Sigmoid colon (tissue), 7 donors: Measurements from ENCODE around the gene LRCH1. TPM values are rescaled to one million over a fixed set of nuclear protein-coding genes. Genes with fewer than 3 reads are reported as not detected.

ENCODE experiments used
- DNase-seq: peaks from one replicate; pipeline ENCODE4 v3.0.0-alpha.2; 2019
- H3K27ac ChIP-seq, 4 donors: fragments of 200-600 bp; sonication (generic); one replicate each; pipeline ENCODE4 v1.5.1; 2016 to 2019; ENCODE audit warnings: mild to moderate bottlenecking in 1 of 4
- H3K27me3 ChIP-seq, 3 donors: fragments of 200-600 bp; sonication (generic); one replicate each; pipeline ENCODE4 v1.5.1; 2019; ENCODE audit warnings: mild to moderate bottlenecking in 1 of 3
- H3K36me3 ChIP-seq, 4 donors: fragments of 200-600 bp; sonication (generic); one replicate each; pipeline ENCODE4 v1.5.1; 2016 to 2019
- H3K4me1 ChIP-seq, 4 donors: fragments of 200-600 bp; sonication (generic); one replicate each; pipeline ENCODE4 v1.5.1; 2017 to 2019
- H3K4me3 ChIP-seq, 4 donors: fragments of 200-600 bp; sonication (generic); one replicate each; pipeline ENCODE4 v1.5.1; 2017 to 2019; ENCODE audit warnings: mild to moderate bottlenecking in 2 of 4, moderate library complexity in 1 of 4
- H3K9me3 ChIP-seq, 4 donors: fragments of 200-600 bp in 3 of 4; sonication (generic) in 3 of 4; one replicate each; pipeline versions ENCODE4 v1.5.1 to v1.6.1; 2013 to 2019
- EP300 ChIP-seq, 4 donors: sonication (generic); formaldehyde crosslinking; IDR thresholded peaks; one replicate each; pipeline ENCODE4 v1.6.1; 2017; ENCODE audit warnings: antibody characterized with exemption in 4 of 4
- POLR2A ChIP-seq, 2 donors: fragments of 450-650 bp; IDR thresholded peaks; one replicate each; pipeline ENCODE4 v1.6.1; 2016; ENCODE audit warnings: antibody characterized with exemption in 2 of 2, mild to moderate bottlenecking in 2 of 2, moderate library complexity in 2 of 2
- POLR2AphosphoS5 ChIP-seq, 4 donors: sonication (generic); formaldehyde crosslinking; IDR thresholded peaks; one replicate each; pipeline ENCODE4 v1.6.1; 2017; ENCODE audit warnings: antibody characterized with exemption in 4 of 4
- WGBS, 2 donors: extraction: QIAGEN DNeasy Blood & Tissue Kit; methylation state at CpG; one replicate each; pipeline ENCODE4 v1.1.7; 2013; 5-methylcytosine and 5-hydroxymethylcytosine counted together
- intact Hi-C: fragments of 100-400 bp; cut with DNase I; formaldehyde crosslinking; loops from one replicate; pipeline ENCODE4 v1.15.1; 2023
- polyA plus RNA-seq, 3 donors: library from polyadenylated mRNA; stranded (reverse); fragments of 200-250 nt; gene quantifications; one replicate each; pipeline ENCODE4 v1.2.3, GENCODE V29; 2013
- total RNA-seq, 4 donors: library from RNA; depleted of rRNA; stranded (reverse); fragments of >200 nt; gene quantifications; one replicate each; pipeline ENCODE4 v1.1.0, GENCODE V29; 2016
- TF ChIP-seq, protein P1 (sequence below), 4 experiments: fragments of 450-650 bp in 3 of 4; fragments of 200-600 bp in 1 of 4; IDR thresholded peaks; one replicate each; pipeline ENCODE4 v1.5.1; 2016 to 2019; ENCODE audit warnings: antibody characterized with exemption in 4 of 4, mild to moderate bottlenecking in 3 of 4, moderate library complexity in 2 of 4
- donor health status: healthy with polysubstance abuse.
- donor health status: Bipolar disorder and iron deficiency.
- donor health status: healthy.

The LRCH1 gene
- total and polyA plus RNA-seq, 7 donors: 4.2 to 54.0 (median 32.4) TPM

DNA sequence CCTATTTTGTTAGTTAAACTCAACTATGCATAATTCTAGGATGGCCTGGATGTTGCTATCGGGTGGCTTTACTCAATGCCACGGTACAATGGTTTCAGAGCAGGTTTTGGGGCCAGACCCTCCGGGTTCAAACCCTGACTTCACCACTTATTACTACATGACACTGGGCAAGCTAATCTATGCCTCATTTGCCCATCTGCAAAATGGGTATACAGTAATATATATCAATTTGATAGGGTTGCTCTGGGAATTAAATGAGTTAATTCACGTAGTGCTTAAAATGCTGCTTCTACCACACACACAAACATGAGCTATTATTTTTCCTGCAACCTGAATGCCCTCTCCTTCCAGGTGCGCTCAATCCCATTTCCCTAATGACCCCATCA lies 243.2 kb downstream of the LRCH1 start:
- Histone ChIP-seq H3K27me3 (no peaks in the 10 kb centered on the region), H3K27ac (peak overlapping the region; percentile 87 to 94 (median 91)), H3K36me3 (peaks cover 0 to 11% (median 4%) of the 10 kb centered on the region in 4 donors), H3K4me3 (peak overlapping the region; percentile 68 to 83 (median 76)), H3K9me3 (no peaks in the 10 kb centered on the region), H3K4me1 (peaks cover 0 to 43% (median 37%) of the 10 kb centered on the region in 4 donors)
- no peak for DNase-seq
- intact Hi-C loops: loop anchor here (2.0 kb wide), 1 partner anchor 243 kb away; the partner anchor contains the start of gene LRCH1
- 63 to 70% methylated on average over 5 of the region's 5 CpGs for WGBS, 2 donors
- TF ChIP-seq EP300 (IDR thresholded peaks at IDR 0.05): no peak
- TF ChIP-seq, protein P1, sequence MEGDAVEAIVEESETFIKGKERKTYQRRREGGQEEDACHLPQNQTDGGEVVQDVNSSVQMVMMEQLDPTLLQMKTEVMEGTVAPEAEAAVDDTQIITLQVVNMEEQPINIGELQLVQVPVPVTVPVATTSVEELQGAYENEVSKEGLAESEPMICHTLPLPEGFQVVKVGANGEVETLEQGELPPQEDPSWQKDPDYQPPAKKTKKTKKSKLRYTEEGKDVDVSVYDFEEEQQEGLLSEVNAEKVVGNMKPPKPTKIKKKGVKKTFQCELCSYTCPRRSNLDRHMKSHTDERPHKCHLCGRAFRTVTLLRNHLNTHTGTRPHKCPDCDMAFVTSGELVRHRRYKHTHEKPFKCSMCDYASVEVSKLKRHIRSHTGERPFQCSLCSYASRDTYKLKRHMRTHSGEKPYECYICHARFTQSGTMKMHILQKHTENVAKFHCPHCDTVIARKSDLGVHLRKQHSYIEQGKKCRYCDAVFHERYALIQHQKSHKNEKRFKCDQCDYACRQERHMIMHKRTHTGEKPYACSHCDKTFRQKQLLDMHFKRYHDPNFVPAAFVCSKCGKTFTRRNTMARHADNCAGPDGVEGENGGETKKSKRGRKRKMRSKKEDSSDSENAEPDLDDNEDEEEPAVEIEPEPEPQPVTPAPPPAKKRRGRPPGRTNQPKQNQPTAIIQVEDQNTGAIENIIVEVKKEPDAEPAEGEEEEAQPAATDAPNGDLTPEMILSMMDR (IDR thresholded peaks at IDR 0.05): no peak
- no peak for TF ChIP-seq POLR2AphosphoS5 (IDR thresholded peaks at IDR 0.05)
- TF ChIP-seq POLR2A (IDR thresholded peaks at IDR 0.05): no peak

DNA sequence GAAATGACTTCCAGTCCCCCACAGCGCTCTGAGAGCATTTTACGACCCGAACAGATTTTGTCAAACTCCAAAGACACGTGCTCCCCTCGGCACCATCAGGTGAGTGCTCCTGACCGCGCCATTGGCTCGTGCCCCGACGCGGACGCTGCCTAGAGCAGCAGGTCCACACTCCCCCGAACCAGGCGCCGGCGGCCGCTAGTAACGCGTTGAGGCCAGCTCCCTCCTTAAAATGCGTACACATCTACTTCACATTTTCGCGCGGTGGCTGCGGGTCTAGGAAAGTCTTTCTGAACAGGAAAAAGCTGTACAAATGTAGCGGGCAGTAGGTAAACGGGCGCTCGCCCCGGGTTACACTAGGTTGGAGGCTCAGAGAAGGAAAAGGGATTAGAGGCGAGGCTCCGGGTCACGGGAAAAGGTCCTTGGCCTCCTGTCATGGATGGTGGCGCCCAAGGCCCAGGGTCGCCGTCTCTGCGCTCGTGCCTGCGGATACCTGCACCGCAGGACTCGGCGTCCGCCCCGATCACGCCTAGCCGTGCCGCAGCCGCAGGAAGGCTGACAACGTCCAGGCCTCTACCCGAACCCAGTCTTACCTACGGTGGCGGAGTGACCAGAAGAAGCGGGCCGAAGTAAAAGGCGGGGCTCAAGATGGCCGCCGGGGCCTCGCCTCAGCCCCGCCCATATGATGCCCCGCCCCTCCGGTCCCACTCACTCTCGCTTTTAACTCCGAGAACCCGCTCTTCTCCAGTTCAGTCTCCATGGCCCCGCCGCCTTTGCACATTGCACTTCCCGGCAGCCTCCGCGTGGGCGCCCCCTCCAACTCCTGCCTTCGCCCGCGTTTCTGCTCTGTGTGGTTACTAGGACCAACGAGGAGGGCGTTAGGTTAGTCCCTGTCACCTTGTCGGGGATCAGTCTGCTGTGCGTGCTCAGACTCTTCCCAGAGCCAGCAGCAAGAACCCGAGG lies 243.8 kb downstream of the LRCH1 start, which contains the start of gene ESD:
Gene ESD, minus strand, starts transcription at position 647 of the 960 bp plus-strand sequence. CDS start 5,748 bp downstream, outside the sequence.
- intact Hi-C loops: loop anchor here (2.0 kb wide), 1 partner anchor 244 kb away; the partner anchor contains the start of gene LRCH1

DNA sequence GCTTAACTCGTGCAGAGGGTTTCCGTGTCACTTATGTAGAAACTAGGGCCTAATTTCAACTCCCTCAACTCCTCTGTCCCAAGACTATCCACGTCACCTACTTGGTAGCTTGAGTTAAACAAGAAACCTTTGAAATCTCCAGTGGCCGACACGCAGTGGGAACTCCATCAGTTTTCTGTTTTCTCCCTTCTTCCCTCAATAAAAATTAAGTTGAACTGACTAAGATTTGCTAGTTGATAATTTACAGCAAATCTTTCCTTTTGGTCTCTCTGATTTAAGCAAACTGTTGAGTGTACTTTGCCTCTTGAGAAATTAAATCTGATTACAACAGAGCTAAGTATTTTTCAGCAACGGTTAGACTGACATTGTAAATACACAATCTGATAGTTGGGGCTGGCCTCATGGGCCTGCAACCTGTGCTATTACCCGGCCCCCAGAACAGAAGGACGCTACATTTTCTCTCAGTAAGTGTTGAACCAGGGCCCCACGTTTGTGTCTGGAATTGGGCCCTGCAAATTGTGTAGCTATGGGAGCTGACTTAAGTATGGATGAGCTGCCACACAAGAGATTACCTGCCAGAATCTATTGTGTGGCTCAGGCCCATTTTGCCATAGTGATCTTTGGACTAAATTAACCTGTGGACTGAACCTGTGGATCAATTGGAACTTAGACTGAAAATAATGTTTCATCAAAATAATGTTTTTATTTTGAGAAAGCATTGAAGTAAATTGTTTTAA lies 244.7 kb downstream of the LRCH1 start:
- Histone ChIP-seq H3K27ac (peak overlapping the region; percentile 87 to 94 (median 91)), H3K4me1 (peaks cover 0 to 43% (median 37%) of the 10 kb centered on the region in 4 donors), H3K27me3 (no peaks in the 10 kb centered on the region), H3K4me3 (peak overlapping the region; percentile 68 to 83 (median 76)), H3K36me3 (no peaks in the 10 kb centered on the region), H3K9me3 (no peaks in the 10 kb centered on the region)
- no peak for TF ChIP-seq POLR2A (IDR thresholded peaks at IDR 0.05)
- no peak for TF ChIP-seq POLR2AphosphoS5 (IDR thresholded peaks at IDR 0.05)
- no peak for TF ChIP-seq EP300 (IDR thresholded peaks at IDR 0.05)
- TF ChIP-seq, protein P1 (IDR thresholded peaks at IDR 0.05): no peak
- intact Hi-C loops: loop anchor here (2.0 kb wide), 1 partner anchor 245 kb away; the partner anchor contains the start of gene LRCH1
- 14 to 53% methylated on average over 9 of the region's 9 CpGs for WGBS, 2 donors
- no peak for DNase-seq

More for the DNA sequence above, 243.8 kb downstream of the LRCH1 start, which contains the start of gene ESD:
- Histone ChIP-seq H3K4me1 (peaks cover 0 to 43% (median 37%) of the 10 kb centered on the region in 4 donors), H3K9me3 (no peaks in the 10 kb centered on the region), H3K36me3 (peaks cover 0 to 4% (median 2%) of the 10 kb centered on the region in 4 donors), H3K4me3 (peak within 1 kb of the TSS; percentile 68 to 83 (median 76)), H3K27ac (peak within 1 kb of the TSS; percentile 87 to 94 (median 91)), H3K27me3 (no peaks in the 10 kb centered on the region)
- 0% methylated on average over 77 of the region's 77 CpGs for WGBS, 2 donors
- TF ChIP-seq EP300 (IDR thresholded peaks at IDR 0.05) (no peak), POLR2A (IDR thresholded peaks at IDR 0.05) (peak; percentile 65 to 74), POLR2AphosphoS5 (IDR thresholded peaks at IDR 0.05) (peak; percentile 72 to 92 (median 82))
- TF ChIP-seq, protein P1 (IDR thresholded peaks at IDR 0.05): no peak
- DNase-seq: peak; percentile 97

DNA sequence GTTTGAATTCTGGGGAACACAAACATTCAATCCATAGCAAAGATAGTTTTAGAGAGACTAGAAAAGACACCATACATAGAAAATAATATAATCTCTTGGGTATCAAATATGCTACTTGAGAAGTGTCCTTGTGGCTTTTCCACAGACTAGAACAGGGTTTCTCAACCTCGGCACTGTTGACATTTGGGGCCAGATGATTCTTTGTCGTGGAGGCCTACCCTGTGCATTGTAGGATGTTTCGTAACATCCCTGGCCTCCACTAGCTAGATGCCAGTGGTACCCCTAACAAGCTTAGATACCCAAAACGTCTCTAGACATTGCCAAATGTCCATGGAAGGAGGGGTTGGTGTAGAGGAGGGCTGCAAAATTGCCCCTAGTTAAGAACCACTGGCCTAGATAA lies 246.2 kb downstream of the LRCH1 start:
- H3K4me3 ChIP-seq: no peak overlapping the region
- no peaks in the 10 kb centered on the region for H3K9me3 ChIP-seq
- H3K36me3 ChIP-seq: no peaks in the 10 kb centered on the region

More for the DNA sequence above, 246.2 kb downstream of the LRCH1 start:
- WGBS, 2 donors: 88% methylated on average over 4 of the region's 4 CpGs
- Histone ChIP-seq H3K27ac (no peak overlapping the region), H3K27me3 (no peaks in the 10 kb centered on the region), H3K4me1 (peaks cover 0 to 33% (median 28%) of the 10 kb centered on the region in 4 donors)
- TF ChIP-seq EP300 (IDR thresholded peaks at IDR 0.05) (no peak), POLR2AphosphoS5 (IDR thresholded peaks at IDR 0.05) (no peak), POLR2A (IDR thresholded peaks at IDR 0.05) (no peak)
- TF ChIP-seq, protein P1 (IDR thresholded peaks at IDR 0.05): no peak
- intact Hi-C loops: no loop called here
- DNase-seq: no peak
